IMR-90 (cell line): Measurements from ENCODE around the gene CCSER2. TPM values are rescaled to one million over a fixed set of nuclear protein-coding genes. Genes with fewer than 3 reads are reported as not detected.
"Not testable (repeated sequence)": the region's sequence is repeated elsewhere in the genome, so short reads cannot be mapped to it uniquely, and the experiment has no call there.

Source experiments
- ATAC-seq: fragments of 200-7000 bp; cut with Tn5 transposase; 2 replicates; pipeline ENCODE4 v1.9.1; 2020; ENCODE audit warnings: low read depth, mild to moderate bottlenecking, moderate library complexity
- BruUV-seq: library from RNA; stranded (reverse); fragments of 400-500 nt; replicated peaks from 2 replicates; lab custom pipeline; 2021; lab: Mats Ljungman, UMichigan
- CTCF ChIA-PET: fragments of 300-600 bp; formaldehyde crosslinking; extraction: SDS; loops from one replicate; lab custom pipeline; 2021; ENCODE audit warnings: antibody characterized with exemption; lab: Yijun Ruan, JAX
- POLR2A ChIA-PET: fragments of 300-600 bp; sonication (Branson Sonifier 250); formaldehyde crosslinking; loops from one replicate; lab custom pipeline; 2022; ENCODE audit warnings: antibody characterized with exemption; ENCODE audit not compliant: unreplicated experiment; lab: Charles Lee
- DNase-seq: peaks from one replicate; pipeline ENCODE4 v3.0.0; 2013
- H2AFZ ChIP-seq: replicated peaks from 2 replicates; pipeline ENCODE3; 2013; ENCODE audit warnings: low read length, mild to moderate bottlenecking; ENCODE audit not compliant: poor library complexity
- H2AK5ac ChIP-seq: 2 replicates; pipeline ENCODE4 v1.6.1; 2013; ENCODE audit warnings: low read depth, low read length, inconsistent platforms
- H2AK9ac ChIP-seq: replicated peaks from 2 replicates; pipeline ENCODE3; 2013; ENCODE audit warnings: mild to moderate bottlenecking, low read depth, low read length, moderate library complexity; ENCODE audit not compliant: poor library complexity
- H2BK120ac ChIP-seq: 2 replicates; pipeline ENCODE4 v1.6.1; 2013; ENCODE audit warnings: low read depth, low read length, inconsistent platforms
- H2BK15ac ChIP-seq: 3 replicates; pipeline ENCODE4 v1.6.1; 2013; ENCODE audit warnings: low read depth, low read length, inconsistent platforms
- H2BK20ac ChIP-seq: 2 replicates; pipeline ENCODE4 v1.6.1; 2013; ENCODE audit warnings: low read depth, mild to moderate bottlenecking, inconsistent platforms, low read length, moderate library complexity
- H2BK5ac ChIP-seq: 2 replicates; pipeline ENCODE4 v1.6.1; 2013; ENCODE audit warnings: mild to moderate bottlenecking, low read depth, low read length, inconsistent platforms; ENCODE audit not compliant: poor library complexity, severe bottlenecking
- H3K14ac ChIP-seq: replicated peaks from 2 replicates; pipeline ENCODE4 v1.6.1; 2013; ENCODE audit warnings: low read depth, low read length, inconsistent platforms
- H3K18ac ChIP-seq: 2 replicates; pipeline ENCODE4 v1.6.1; 2013; ENCODE audit warnings: low read depth, low read length, control low read depth
- H3K23ac ChIP-seq: 2 replicates; pipeline ENCODE4 v1.6.1; 2013; ENCODE audit warnings: low read depth, low read length, inconsistent platforms
- H3K27ac ChIP-seq: 2 replicates; pipeline ENCODE4 v1.5.1; 2013; ENCODE audit warnings: mild to moderate bottlenecking, control low read depth, low read length; ENCODE audit not compliant: insufficient read depth
- H3K27me3 ChIP-seq: 2 replicates; pipeline ENCODE4 v1.6.1; 2013; ENCODE audit warnings: low read length; ENCODE audit not compliant: control insufficient read depth, insufficient read depth
- H3K36me3 ChIP-seq: 2 replicates; pipeline ENCODE4 v1.6.1; 2013; ENCODE audit warnings: low read length, mixed read lengths; ENCODE audit not compliant: control insufficient read depth, insufficient read depth
- H3K4ac ChIP-seq: 2 replicates; pipeline ENCODE4 v1.6.1; 2013; ENCODE audit warnings: low read depth, low read length, inconsistent platforms
- H3K4me1 ChIP-seq: 2 replicates; pipeline ENCODE4 v1.6.1; 2013; ENCODE audit warnings: low read length, mixed read lengths; ENCODE audit not compliant: control insufficient read depth, insufficient read depth
- H3K4me2 ChIP-seq: 2 replicates; pipeline ENCODE4 v1.6.1; 2013; ENCODE audit warnings: low read depth, mild to moderate bottlenecking, control low read depth, low read length, moderate library complexity
- H3K4me3 ChIP-seq: 2 replicates; pipeline ENCODE4 v1.5.1; 2013; ENCODE audit warnings: low read depth, mild to moderate bottlenecking, control low read depth, low read length, moderate library complexity; ENCODE audit not compliant: insufficient read depth
- H3K56ac ChIP-seq: 2 replicates; pipeline ENCODE4 v1.6.1; 2013; ENCODE audit warnings: low read length, inconsistent platforms; ENCODE audit not compliant: insufficient read depth; ENCODE audit errors: extremely low read depth
- H3K79me1 ChIP-seq, 2 experiments: 2 replicates each; pipeline ENCODE4 v1.6.1; 2013; ENCODE audit warnings: low read length in 2 of 2, inconsistent platforms in 1 of 2, low read depth in 1 of 2
- H3K9ac ChIP-seq: 2 replicates; pipeline ENCODE4 v1.6.1; 2013; ENCODE audit warnings: low read depth, low read length, control low read depth
- H3K9me1 ChIP-seq: 2 replicates; pipeline ENCODE4 v1.6.1; 2013; ENCODE audit warnings: low read length, inconsistent platforms; ENCODE audit not compliant: insufficient read depth
- H3K9me3 ChIP-seq: 2 replicates; pipeline ENCODE4 v1.6.1; 2013; ENCODE audit warnings: low read length; ENCODE audit not compliant: control insufficient read depth, insufficient read depth
- H4K20me1 ChIP-seq: 2 replicates; pipeline ENCODE4 v1.6.1; 2013; ENCODE audit warnings: low read length, inconsistent platforms; ENCODE audit not compliant: insufficient read depth
- H4K5ac ChIP-seq: 2 replicates; pipeline ENCODE4 v1.6.1; 2013; ENCODE audit warnings: mild to moderate bottlenecking, low read depth, low read length, control low read depth
- H4K8ac ChIP-seq, 2 experiments: 2 replicates each; pipeline ENCODE4 v1.6.1; 2013; ENCODE audit warnings: low read depth in 2 of 2, low read length in 2 of 2, control low read depth in 1 of 2, inconsistent platforms in 1 of 2
- H4K91ac ChIP-seq: 2 replicates; pipeline ENCODE4 v1.6.1; 2013; ENCODE audit warnings: low read depth, low read length, inconsistent platforms; ENCODE audit not compliant: insufficient read depth
- WGBS, 2 experiments: methylation state at CpG; one replicate each; pipeline versions ENCODE4 v1.1.5 to v1.1.7; 2013; ENCODE audit warnings: missing lambda C conversion rate in 2 of 2; ENCODE audit not compliant: insufficient read length in 1 of 2; ENCODE audit errors: extremely low coverage in 2 of 2; 5-methylcytosine and 5-hydroxymethylcytosine counted together
- dilution Hi-C: fragments of 300-500 bp; cut with HindIII; formaldehyde crosslinking; loops from one replicate; pipeline ENCODE4 v1.14.3; 2018; ENCODE audit warnings: low sequenced_read_pairs; ENCODE audit not compliant: unreplicated experiment
- in situ Hi-C: fragments of 300-500 bp; cut with MboI; formaldehyde crosslinking; loops from 3 replicates; pipeline ENCODE4 v1.14.3; 2019; ENCODE audit warnings: low sequenced_read_pairs, inconsistent platforms, mixed read lengths
- intact Hi-C: fragments of 100-400 bp; cut with micrococcal nuclease; formaldehyde crosslinking; loops from 2 replicates; pipeline ENCODE4 v1.10.0; 2022
- polyA plus RNA-seq, 3 experiments: library from polyadenylated mRNA; depleted of rRNA; stranded (reverse); fragments of >200 nt; gene quantifications; 2 replicates each; pipeline ENCODE4 v1.2.3, GENCODE V29; 2012; ENCODE audit warnings: low replicate concordance in 1 of 3
- total RNA-seq: library from RNA; depleted of rRNA; stranded (reverse); fragments of >200 nt; gene quantifications from 2 replicates; pipeline ENCODE4 v1.2.3, GENCODE V29; 2012

CCSER2 gene
- total and polyA plus RNA-seq, 2 of the 4 experiments (the other 2 are of a cell fraction): 20.4 to 31.7 TPM

- H3K36me3 ChIP-seq: not testable (repeated sequence)
Observed at GRCh38 chr10:84499039-84499438, 170.7 kb downstream of the CCSER2 start.

More at GRCh38 chr10:84499039-84499438, 170.7 kb downstream of the CCSER2 start:
- H3K56ac ChIP-seq, H4K5ac ChIP-seq, H2AFZ ChIP-seq, H3K9me1 ChIP-seq, H4K91ac ChIP-seq, H2BK120ac ChIP-seq, H3K23ac ChIP-seq, H2BK20ac ChIP-seq, H3K14ac ChIP-seq, H3K27ac ChIP-seq, intact Hi-C loops, H3K4me3 ChIP-seq, H3K27me3 ChIP-seq, H3K4me2 ChIP-seq, H3K4ac ChIP-seq, H2AK9ac ChIP-seq, CTCF ChIA-PET, H2BK15ac ChIP-seq, H2AK5ac ChIP-seq, H2BK5ac ChIP-seq, DNase-seq, BruUV-seq, H3K4me1 ChIP-seq, H3K18ac ChIP-seq, dilution Hi-C loops, ATAC-seq, H3K9me3 ChIP-seq, POLR2A ChIA-PET, H3K9ac ChIP-seq, in situ Hi-C loops, H4K8ac ChIP-seq: not testable (repeated sequence)
- peaks cover 10% of the 10 kb centered on the region; the same call in 1 of the 2 replicates for H4K20me1 ChIP-seq
- peaks cover 22 to 37% of the 10 kb centered on the region in 2 experiments for H3K79me1 ChIP-seq
- no CpG with 5 or more reads among the region's 9 CpGs for WGBS, 2 experiments
